COLO668 (cell line): Measurements from ENCODE around the gene HDAC7.

Source experiments
- DNase-seq: peaks from one replicate; lab custom pipeline; 2025; ENCODE audit not compliant: unreplicated experiment; lab: John Stamatoyannopoulos, UW

Gene HDAC7

DNA sequence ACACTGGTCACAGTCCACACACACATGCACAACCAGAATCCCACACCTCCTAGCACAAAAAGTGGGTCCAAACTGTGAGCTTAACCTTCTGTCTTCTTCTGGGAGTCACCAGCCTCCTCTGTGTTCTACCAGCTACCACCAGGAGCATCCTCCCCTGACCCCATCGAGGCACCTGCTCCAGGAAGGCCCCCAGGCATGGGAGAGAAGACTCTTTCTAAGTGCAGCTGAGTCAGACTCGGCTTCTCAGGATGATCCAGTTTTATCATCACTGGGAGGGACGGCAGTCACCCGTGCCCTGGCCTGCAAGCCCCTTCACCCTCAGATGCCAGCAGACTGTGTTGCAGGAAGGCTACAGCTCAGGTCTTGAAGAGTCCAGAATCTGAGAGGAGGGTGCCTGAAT lies 86.6 kb downstream of the HDAC7 start:
- no peak for DNase-seq
